ENCODE measurements around the gene CEP104. TPM values are rescaled to one million over a fixed set of nuclear protein-coding genes. Genes with fewer than 3 reads are reported as not detected.
A peak's percentile ranks its signal among the peaks of the same experiment; 100 is the strongest.

Gene CEP104
- polyA plus RNA-seq, 1 of the 3 experiments (the other 2 are of a cell fraction): 19.2 TPM

DNA sequence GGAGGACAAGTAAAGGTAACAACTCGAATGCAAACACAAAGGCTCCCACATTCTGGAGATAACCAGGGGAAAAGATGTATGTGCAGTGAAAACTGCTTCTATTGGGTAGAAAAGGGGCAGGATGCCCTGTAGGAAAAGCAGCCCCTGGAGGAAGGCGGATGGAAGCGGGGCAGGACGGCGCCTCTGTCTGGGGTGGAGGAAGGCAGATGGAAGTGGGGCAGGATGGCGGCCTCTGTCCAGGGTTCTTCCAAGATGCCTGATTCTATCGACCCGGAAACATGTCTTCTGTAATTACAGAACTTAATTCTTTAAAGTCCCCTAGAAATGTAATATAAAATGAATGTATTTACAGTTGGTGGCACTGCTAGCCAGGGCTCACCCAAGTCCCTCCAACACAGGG is 36.7 kb downstream of the CEP104 start:
- Histone ChIP-seq H2AFZ (ENCODE audit: low read depth) (no peak overlapping the region), H3K4me1 (ENCODE audit: control insufficient read depth in 1 of 2, insufficient read depth in 2 of 2, low read depth in 1 of 2, low read length in 1 of 2) (peaks cover 0 to 43% of the 10 kb centered on the region in 2 experiments; a peak in 2 of 4 replicates), H3K9ac (no peak overlapping the region), H4K20me1 (ENCODE audit: insufficient read depth) (no peaks in the 10 kb centered on the region), H3K4me2 (no peak overlapping the region), H3K36me3 (replicated peaks in 1 of 2; ENCODE audit: control insufficient read depth in 1 of 2, insufficient read depth in 2 of 2, low read length in 1 of 2) (peaks cover 0 to 36% of the 10 kb centered on the region in 2 experiments), H3K9me2 (no peaks in the 10 kb centered on the region), H3F3A (replicated peaks; ENCODE audit: insufficient read depth) (no peaks in the 10 kb centered on the region), H3K79me2 (ENCODE audit: insufficient read depth) (no peaks in the 10 kb centered on the region), H3K27ac (ENCODE audit: low read depth in 2 of 2, low read length in 1 of 2) (peak overlapping the region in 1 of 2 experiments; percentile 99; a peak in 2 of 4 replicates), H3K9me3 (no peaks in the 10 kb centered on the region), H3K4me3 (ENCODE audit: low read depth in 2 of 2, low read length in 1 of 2) (no peak overlapping the region), H3K27me3 (ENCODE audit: insufficient read depth) (no peaks in the 10 kb centered on the region)
- ChIA-PET CTCF (interaction anchor here (0.9 kb wide), 1 partner anchor 79 kb away, joined by 3 read pairs; no protein-coding TSS in a partner anchor), POLR2A (interaction anchor here (1.5 kb wide), 1 partner anchor 45 kb away, joined by 7 read pairs; no protein-coding TSS in a partner anchor)
- no peak for DNase-seq
- WGBS (ENCODE audit: low lambda C conversion rate): 95% methylated on average over 8 of the region's 8 CpGs
- TF ChIP-seq NFIC (IDR thresholded peaks at IDR 0.05; ENCODE audit: borderline replicate concordance): no peak
- no peak for TF ChIP-seq NRF1 (IDR thresholded peaks at IDR 0.05; ENCODE audit: low read depth, low read length)
- no peak for TF ChIP-seq MAX (IDR thresholded peaks at IDR 0.05; ENCODE audit: low read depth)
- no peak for TF ChIP-seq USF2 (IDR thresholded peaks at IDR 0.05; ENCODE audit: borderline replicate concordance, low read depth, low read length)
- no peak for TF ChIP-seq MXI1 (IDR thresholded peaks at IDR 0.05; ENCODE audit: low read depth, low read length)
- TF ChIP-seq FOSL2 (IDR thresholded peaks at IDR 0.05; ENCODE audit: borderline replicate concordance, low read depth): no peak
- TF ChIP-seq MEF2A (IDR thresholded peaks at IDR 0.05; ENCODE audit: borderline replicate concordance, low read depth): no peak
- no peak for TF ChIP-seq TEAD4 (IDR thresholded peaks at IDR 0.05; ENCODE audit: borderline replicate concordance, insufficient read depth)
- TF ChIP-seq YY1 (IDR thresholded peaks at IDR 0.05; ENCODE audit: low read depth): no peak
- TF ChIP-seq TCF12 (IDR thresholded peaks at IDR 0.05): no peak
- no peak for TF ChIP-seq RCOR1 (IDR thresholded peaks at IDR 0.05; ENCODE audit: low read length)
- TF ChIP-seq, protein P1, sequence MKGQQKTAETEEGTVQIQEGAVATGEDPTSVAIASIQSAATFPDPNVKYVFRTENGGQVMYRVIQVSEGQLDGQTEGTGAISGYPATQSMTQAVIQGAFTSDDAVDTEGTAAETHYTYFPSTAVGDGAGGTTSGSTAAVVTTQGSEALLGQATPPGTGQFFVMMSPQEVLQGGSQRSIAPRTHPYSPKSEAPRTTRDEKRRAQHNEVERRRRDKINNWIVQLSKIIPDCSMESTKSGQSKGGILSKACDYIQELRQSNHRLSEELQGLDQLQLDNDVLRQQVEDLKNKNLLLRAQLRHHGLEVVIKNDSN (IDR thresholded peaks at IDR 0.05; ENCODE audit: borderline replicate concordance, low read depth): no peak
- no peak for TF ChIP-seq ELF1 (IDR thresholded peaks at IDR 0.05)
- no peak for TF ChIP-seq FOXM1 (IDR thresholded peaks at IDR 0.05; ENCODE audit: low read depth)
- no peak for TF ChIP-seq EZH2phosphoT487 (IDR thresholded peaks at IDR 0.05; ENCODE audit: borderline replicate concordance, low read depth)
- no peak for TF ChIP-seq RFX5 (IDR thresholded peaks at IDR 0.05; ENCODE audit: low read length)
- no peak for TF ChIP-seq IRF3 (IDR thresholded peaks at IDR 0.05; ENCODE audit: low read depth, low read length)
- no peak for TF ChIP-seq REST (IDR thresholded peaks at IDR 0.05; ENCODE audit: low read depth, low read length)

All from SK-N-SH (cell line).